ENCODE data around the gene INSIG2.

The INSIG2 gene

DNA sequence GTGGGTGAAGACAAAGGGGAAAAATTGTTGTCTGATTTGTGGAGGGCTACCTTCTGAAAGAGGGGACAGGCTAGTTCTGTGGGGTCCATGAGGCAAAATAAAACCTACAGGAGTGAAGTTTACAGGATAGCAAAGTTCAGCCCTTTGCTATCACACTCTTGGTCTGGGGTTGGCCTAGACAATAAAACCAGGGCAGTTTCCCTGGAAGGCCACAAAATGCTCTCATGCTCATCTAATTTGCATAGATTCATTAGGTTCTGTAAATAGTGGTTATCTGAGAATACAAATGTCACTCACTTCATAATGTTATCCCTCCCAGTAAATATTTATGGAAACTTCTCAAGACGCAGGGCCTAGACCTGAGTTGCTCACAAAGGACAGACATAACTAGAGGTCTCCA is 63.6 kb downstream of the INSIG2 start:
- Histone ChIP-seq H3K36me3 (ENCODE audit: control insufficient read depth, insufficient read depth, low read length) (no peaks in the 10 kb centered on the region), H2AFZ (no peak overlapping the region), H3K9me3 (ENCODE audit: control insufficient read depth, low read length) (no peaks in the 10 kb centered on the region), H3K79me2 (no peaks in the 10 kb centered on the region), H3K4me2 (ENCODE audit: low read length) (no peak overlapping the region), H3K4me1 (no peaks in the 10 kb centered on the region), H3K27ac (no peak overlapping the region), H3K27me3 (ENCODE audit: control insufficient read depth, insufficient read depth, low read length) (no peaks in the 10 kb centered on the region), H3K9ac (no peak overlapping the region), H3K4me3 (ENCODE audit: low read depth, low read length) (no peak overlapping the region)
- TF ChIP-seq, protein P1, sequence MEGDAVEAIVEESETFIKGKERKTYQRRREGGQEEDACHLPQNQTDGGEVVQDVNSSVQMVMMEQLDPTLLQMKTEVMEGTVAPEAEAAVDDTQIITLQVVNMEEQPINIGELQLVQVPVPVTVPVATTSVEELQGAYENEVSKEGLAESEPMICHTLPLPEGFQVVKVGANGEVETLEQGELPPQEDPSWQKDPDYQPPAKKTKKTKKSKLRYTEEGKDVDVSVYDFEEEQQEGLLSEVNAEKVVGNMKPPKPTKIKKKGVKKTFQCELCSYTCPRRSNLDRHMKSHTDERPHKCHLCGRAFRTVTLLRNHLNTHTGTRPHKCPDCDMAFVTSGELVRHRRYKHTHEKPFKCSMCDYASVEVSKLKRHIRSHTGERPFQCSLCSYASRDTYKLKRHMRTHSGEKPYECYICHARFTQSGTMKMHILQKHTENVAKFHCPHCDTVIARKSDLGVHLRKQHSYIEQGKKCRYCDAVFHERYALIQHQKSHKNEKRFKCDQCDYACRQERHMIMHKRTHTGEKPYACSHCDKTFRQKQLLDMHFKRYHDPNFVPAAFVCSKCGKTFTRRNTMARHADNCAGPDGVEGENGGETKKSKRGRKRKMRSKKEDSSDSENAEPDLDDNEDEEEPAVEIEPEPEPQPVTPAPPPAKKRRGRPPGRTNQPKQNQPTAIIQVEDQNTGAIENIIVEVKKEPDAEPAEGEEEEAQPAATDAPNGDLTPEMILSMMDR (IDR thresholded peaks at IDR 0.05) = no peak

DNA sequence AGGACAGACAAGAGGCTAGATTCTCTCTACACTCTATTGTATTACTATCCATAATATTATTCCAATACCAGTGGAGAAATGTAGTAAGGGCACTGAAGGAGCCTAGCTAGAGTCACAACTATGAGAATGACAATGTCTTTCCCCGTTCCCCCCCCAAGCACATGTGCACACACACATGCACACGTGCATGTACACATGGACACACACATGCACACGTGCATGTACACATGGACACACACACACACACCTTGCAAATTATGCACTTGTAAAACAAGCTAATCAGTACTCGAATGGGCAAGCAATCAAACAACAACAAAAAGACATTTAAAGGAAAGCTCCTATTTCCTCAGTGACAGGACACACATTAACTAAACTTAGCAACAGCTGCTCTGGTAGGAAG is 65.2 kb downstream of the INSIG2 start:
- no peak overlapping the region for H2AFZ ChIP-seq
- H3K9ac ChIP-seq = no peak overlapping the region
- H3K4me3 ChIP-seq (ENCODE audit: low read depth, low read length) = no peak overlapping the region
- TF ChIP-seq, protein P1 (IDR thresholded peaks at IDR 0.05) = no peak
- no peaks in the 10 kb centered on the region for H3K4me1 ChIP-seq
- no peaks in the 10 kb centered on the region for H3K9me3 ChIP-seq (ENCODE audit: control insufficient read depth, low read length)
- no peaks in the 10 kb centered on the region for H3K36me3 ChIP-seq (ENCODE audit: control insufficient read depth, insufficient read depth, low read length)
- H3K4me2 ChIP-seq (ENCODE audit: low read length) = no peak overlapping the region
- no peak overlapping the region for H3K27ac ChIP-seq
- no peaks in the 10 kb centered on the region for H3K27me3 ChIP-seq (ENCODE audit: control insufficient read depth, insufficient read depth, low read length)
- no peaks in the 10 kb centered on the region for H3K79me2 ChIP-seq

DNA sequence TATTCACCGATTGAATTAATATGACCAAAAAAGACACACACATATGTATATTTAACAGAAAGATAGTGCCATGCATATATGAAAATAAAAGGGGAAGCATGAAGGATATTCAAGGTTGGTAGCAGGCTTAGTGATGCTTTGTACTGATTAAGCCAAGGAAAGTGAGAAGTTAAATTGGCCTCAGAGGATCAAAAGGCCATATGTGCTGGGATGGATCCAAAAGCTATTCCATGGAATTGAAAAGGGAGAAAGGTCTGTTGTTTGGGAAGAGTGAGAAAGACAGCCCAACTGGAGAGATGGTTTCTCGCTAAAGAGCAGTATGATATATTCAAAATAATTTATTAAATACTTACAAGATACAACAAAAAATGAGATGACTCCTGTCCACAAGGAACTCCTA is 65.9 kb downstream of the INSIG2 start:
- Histone ChIP-seq H3K79me2 (no peaks in the 10 kb centered on the region), H3K4me3 (ENCODE audit: low read depth, low read length) (no peak overlapping the region), H3K4me2 (ENCODE audit: low read length) (no peak overlapping the region), H3K36me3 (ENCODE audit: control insufficient read depth, insufficient read depth, low read length) (no peaks in the 10 kb centered on the region), H3K27me3 (ENCODE audit: control insufficient read depth, insufficient read depth, low read length) (no peaks in the 10 kb centered on the region), H3K9me3 (ENCODE audit: control insufficient read depth, low read length) (no peaks in the 10 kb centered on the region), H2AFZ (no peak overlapping the region), H3K9ac (no peak overlapping the region), H3K27ac (no peak overlapping the region), H3K4me1 (no peaks in the 10 kb centered on the region)
- TF ChIP-seq, protein P1 (IDR thresholded peaks at IDR 0.05) = no peak
